GM12865 (cell line): ENCODE measurements around the gene ZSWIM2.
"Not testable (repeated sequence)": the region's sequence is repeated elsewhere in the genome, so short reads cannot be mapped to it uniquely, and the experiment has no call there.

ENCODE experiments used
- DNase-seq: peaks from one replicate; pipeline ENCODE4 v3.0.0; 2010; ENCODE audit warnings: low read depth
- H3K4me3 ChIP-seq: 2 replicates; pipeline ENCODE4 v1.5.1; 2011; ENCODE audit warnings: mild to moderate bottlenecking, low read depth, low read length, control low read depth
- TF ChIP-seq, protein P1 (sequence below): IDR thresholded peaks from 2 replicates; pipeline ENCODE4 v1.5.1; 2011; ENCODE audit warnings: low read length, control low read depth, low read depth, inconsistent platforms; ENCODE audit not compliant: insufficient read depth; ENCODE audit errors: missing control alignments

Gene ZSWIM2, protein sequence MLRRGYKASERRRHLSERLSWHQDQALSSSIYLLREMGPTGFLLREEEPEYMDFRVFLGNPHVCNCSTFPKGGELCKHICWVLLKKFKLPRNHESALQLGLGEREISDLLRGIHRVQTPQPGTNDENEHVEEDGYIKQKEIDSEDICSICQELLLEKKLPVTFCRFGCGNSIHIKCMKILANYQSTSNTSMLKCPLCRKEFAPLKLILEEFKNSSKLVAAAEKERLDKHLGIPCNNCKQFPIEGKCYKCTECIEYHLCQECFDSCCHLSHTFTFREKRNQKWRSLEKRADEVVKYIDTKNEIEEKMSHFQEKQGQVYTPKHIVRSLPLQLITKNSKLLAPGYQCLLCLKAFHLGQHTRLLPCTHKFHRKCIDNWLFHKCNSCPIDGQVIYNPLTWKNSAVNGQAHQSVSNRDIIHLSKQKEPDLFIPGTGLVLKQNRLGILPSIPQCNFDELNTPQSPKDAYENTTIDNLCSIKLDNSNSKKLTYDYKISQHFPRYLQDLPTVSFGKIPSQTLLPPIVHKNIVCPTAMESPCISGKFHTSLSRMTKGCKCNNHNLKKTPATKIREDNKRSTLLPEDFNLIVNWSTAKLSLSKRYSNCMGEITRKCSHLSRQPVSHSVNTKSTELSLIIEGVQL

DNA sequence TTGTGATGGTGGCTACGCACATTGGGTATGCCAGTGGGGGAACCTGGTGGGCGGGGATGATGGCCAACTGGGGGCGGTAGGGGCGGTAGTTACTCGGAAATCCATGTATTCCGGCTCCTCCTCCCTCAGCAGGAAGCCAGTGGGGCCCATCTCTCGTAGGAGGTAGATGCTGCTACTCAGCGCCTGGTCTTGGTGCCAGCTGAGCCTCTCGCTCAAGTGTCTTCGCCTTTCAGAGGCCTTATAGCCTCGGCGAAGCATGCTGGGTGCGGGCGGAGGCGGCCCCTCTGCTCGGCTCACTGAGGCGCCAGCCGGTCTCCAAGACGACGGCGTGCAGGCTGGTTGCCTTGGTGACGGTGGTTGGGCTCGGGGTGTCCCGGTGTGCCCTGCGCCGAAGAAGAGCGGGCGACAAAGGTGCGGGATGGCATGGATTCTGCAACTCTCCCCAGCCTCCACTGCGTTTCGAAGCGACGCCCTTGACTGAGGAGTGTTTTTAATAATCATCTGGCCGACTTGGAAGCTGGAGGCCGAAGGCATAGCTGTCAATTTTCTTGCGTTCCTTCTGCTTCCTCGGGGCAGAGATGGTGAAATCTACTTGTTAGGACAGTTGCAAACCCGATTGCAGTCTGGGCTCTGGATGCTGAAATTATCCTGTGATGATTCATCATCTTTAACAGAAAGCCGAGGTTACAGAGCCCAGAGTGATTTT is at the start of gene ZSWIM2:
Gene ZSWIM2, minus strand, starts transcription at position 298 of the 706 bp plus-strand sequence. Its CDS starts 40 bp downstream, at position 258.
- TF ChIP-seq, protein P1, sequence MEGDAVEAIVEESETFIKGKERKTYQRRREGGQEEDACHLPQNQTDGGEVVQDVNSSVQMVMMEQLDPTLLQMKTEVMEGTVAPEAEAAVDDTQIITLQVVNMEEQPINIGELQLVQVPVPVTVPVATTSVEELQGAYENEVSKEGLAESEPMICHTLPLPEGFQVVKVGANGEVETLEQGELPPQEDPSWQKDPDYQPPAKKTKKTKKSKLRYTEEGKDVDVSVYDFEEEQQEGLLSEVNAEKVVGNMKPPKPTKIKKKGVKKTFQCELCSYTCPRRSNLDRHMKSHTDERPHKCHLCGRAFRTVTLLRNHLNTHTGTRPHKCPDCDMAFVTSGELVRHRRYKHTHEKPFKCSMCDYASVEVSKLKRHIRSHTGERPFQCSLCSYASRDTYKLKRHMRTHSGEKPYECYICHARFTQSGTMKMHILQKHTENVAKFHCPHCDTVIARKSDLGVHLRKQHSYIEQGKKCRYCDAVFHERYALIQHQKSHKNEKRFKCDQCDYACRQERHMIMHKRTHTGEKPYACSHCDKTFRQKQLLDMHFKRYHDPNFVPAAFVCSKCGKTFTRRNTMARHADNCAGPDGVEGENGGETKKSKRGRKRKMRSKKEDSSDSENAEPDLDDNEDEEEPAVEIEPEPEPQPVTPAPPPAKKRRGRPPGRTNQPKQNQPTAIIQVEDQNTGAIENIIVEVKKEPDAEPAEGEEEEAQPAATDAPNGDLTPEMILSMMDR: no peak
- no peak within 1 kb of the TSS for H3K4me3 ChIP-seq
- DNase-seq: peak; percentile 46

DNA sequence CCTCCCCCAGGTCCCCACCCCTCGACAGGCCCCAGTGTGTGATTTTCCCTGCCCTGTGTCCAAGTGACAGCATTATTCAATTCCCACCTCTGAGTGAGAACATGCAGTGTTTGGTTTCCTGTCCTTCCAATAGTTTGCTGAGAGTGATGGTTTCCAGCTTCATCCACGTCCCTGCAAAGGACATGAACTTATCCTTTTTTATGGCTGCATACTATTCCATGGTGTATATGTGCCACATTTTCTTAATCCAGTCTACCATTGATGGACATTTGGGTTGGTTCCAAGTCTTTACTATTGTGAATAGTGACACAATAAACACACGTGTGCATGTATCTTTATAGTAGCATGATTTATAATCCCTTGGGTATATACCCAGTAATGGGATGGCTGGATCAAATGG is 47.2 kb upstream of the ZSWIM2 start:
- not testable (repeated sequence) for H3K4me3 ChIP-seq, DNase-seq

DNA sequence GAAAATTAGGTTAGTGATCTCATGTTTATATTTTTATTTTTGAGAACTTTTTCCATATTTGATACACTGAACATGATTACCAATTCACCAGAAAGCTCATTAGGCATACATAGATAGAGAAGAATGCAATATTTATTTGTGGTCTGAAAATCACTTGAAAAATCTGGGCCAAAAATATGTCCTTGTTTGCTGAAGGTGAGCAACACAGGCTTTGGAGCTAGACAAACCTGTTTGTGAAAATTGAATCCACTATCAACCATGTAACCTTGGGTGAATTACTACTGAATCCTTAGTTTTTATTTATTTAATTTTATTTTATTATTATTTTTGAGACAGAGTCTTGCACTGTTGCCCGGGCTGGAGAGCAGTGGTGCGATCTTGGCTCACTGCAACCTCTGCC is 46.5 kb upstream of the ZSWIM2 start:
- no peak overlapping the region for H3K4me3 ChIP-seq
- DNase-seq: no peak
- TF ChIP-seq, protein P1: no peak

DNA sequence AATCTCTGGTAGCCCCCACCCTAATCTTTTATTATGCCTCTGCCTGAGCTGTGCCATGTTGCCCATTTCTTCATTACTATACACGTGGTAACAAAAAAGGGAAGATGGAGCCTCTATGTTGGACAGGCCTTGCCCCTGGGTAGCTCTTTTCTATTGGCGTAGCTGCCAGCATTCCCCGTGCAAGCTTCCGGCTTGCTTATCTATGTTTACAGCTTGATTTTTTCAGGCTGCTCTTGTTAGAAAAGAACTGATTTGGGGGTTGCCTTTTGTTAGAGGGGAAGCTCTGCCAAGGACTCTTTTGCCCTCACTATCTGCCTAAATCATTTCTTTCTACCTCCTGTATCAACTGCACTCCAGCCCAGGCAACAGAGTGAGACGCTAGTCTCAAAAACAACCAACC is 45.5 kb upstream of the ZSWIM2 start:
- no peak overlapping the region for H3K4me3 ChIP-seq
- TF ChIP-seq, protein P1: no peak
- DNase-seq: no peak

DNA sequence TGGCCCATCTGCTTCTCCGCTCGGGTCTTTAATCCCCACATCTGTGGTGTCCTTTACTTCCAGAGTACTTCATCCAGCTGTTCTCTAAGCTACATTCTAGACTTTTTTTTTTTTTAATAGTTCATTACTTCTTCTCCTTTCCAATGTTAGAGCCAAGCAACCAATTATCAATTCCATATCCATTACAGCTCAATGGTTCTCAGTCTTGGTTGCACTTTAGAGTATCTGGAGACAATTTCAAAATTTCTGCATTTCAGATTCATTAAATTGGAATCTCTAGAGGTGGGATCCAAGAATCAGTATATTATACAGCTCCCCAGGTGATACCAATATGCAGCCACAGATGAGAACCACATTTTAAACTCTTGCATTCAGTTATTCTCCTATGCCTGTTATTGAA is 43.9 kb upstream of the ZSWIM2 start:
- TF ChIP-seq, protein P1: no peak
- no peak for DNase-seq
- H3K4me3 ChIP-seq: no peak overlapping the region

DNA sequence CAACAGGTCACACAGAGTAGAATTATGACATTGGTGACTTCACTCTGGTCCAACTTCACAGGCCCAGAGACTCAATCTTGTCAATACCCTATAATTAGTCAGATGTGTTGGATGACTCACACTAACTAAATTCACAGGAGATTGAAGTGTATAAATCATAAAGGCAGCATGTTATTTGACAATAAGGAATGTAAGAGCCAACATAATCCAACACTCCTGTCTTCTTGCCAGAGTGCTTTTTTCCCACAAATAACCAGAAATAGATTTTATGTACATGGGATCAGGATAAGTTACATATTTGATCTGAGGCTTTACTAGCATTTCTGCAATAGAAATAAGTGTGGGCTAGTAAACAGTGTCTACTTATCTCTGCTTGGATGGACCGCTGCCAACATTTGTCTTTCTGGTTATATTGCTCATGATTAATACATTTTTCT is 42.2 kb upstream of the ZSWIM2 start:
- TF ChIP-seq, protein P1: no peak
- no peak overlapping the region for H3K4me3 ChIP-seq
- no peak for DNase-seq

DNA sequence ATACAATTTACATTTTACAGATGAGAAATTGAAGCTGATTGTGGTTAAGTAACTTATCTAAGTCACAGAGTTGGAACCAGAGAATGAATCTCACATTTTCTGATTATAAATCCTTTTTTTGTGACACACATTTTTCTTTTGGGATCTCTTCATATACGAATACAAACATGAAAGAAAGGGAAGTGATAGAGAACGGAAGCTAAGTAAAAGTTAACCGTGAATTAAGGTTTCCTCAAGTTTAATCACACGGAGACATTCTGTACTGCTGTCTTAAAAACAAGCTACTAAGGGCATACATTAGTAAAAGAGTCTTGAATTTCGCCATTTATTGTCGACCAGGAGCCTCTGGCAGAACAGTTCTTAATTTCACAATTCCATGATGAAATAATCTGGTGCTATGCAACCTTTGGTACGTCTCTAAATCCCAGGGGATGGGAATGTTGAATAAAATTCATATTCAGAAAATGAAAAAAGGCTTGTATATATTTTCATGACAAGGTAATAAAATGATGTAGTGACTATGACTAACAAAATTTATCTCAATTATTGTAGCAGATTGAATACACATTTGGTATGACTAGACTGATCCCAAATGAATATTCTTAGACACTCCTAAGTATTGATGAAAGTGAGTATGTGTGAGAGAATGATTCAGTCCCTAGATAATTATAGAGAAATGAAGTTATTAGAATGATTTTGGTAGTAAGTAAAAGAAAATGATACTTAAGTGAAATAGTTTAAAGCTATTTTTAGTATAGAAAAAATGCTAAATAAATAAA is 40.3 kb upstream of the ZSWIM2 start:
- DNase-seq: no peak
- no peak overlapping the region for H3K4me3 ChIP-seq
- TF ChIP-seq, protein P1: no peak
